ENCODE results near the gene CDC7. TPM values are rescaled to one million over a fixed set of nuclear protein-coding genes. Genes with fewer than 3 reads are reported as not detected.

The CDC7 gene
- total RNA-seq, 1 donor from 2014 or later, result 156 TPM

DNA sequence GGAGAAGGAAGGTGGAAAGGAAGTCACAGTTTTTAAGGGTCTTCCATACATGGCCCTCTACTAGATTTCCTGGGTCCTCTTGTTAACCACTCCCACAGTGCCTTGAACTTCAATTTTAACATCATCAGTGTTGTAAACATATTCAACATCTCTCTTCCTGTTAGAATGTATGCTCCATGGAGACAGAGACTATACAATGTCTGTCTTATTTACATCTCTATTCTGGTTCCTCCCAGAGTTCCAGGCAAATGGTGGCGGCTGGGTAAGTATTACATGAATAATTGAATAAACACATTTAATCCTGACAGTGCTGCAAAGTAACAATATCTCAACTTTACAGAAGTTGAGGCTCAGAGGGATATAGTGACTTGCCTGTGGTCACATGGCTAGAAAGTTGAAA lies 40.3 kb downstream of the CDC7 start:
- no peak for TF ChIP-seq EZH2 (IDR thresholded peaks at IDR 0.05)
- TF ChIP-seq EZH2phosphoT487 (IDR thresholded peaks at IDR 0.05), result no peak
- no peak for TF ChIP-seq CTCF (IDR thresholded peaks at IDR 0.05)

GRCh38 chr1:91541918-91542533 lies 41.4 kb downstream of the CDC7 start:
- no peaks in the 10 kb centered on the region for H3K36me3 Mint-ChIP-seq
- Histone ChIP-seq H3K9me3 (ENCODE audit: low read depth) (no peaks in the 10 kb centered on the region), H3K79me2 (ENCODE audit: low read depth) (no peaks in the 10 kb centered on the region), H4K20me1 (ENCODE audit: low read depth) (no peaks in the 10 kb centered on the region), H2AFZ (replicated peaks) (no peak overlapping the region), H3K27me3 (no peaks in the 10 kb centered on the region), H3F3A (ENCODE audit: low read depth) (no peaks in the 10 kb centered on the region), H3K27ac (no peak overlapping the region), H3K4me2 (no peak overlapping the region), H3K36me3 (no peaks in the 10 kb centered on the region), H3K4me1 (peaks cover 10% of the 10 kb centered on the region), H3K9ac (no peak overlapping the region), H3K4me3 (no peak overlapping the region)
- DNase-seq (ENCODE audit: low spot score), result no peak
- peaks cover 2% of the 10 kb centered on the region for H3K4me1 Mint-ChIP-seq
- no peak overlapping the region for H3K4me3 Mint-ChIP-seq
- no peak overlapping the region for H3K27ac Mint-ChIP-seq
- H3K9me3 Mint-ChIP-seq, result no peaks in the 10 kb centered on the region
- peaks cover 2% of the 10 kb centered on the region for H3K27me3 Mint-ChIP-seq (ENCODE audit: insufficient read depth, low read depth)
- TF ChIP-seq EZH2phosphoT487 (IDR thresholded peaks at IDR 0.05) (no peak), CTCF (IDR thresholded peaks at IDR 0.05) (no peak), EZH2 (IDR thresholded peaks at IDR 0.05) (no peak)

More for the DNA sequence above, 40.3 kb downstream of the CDC7 start:
- H3K4me1 ChIP-seq, result peaks cover 10% of the 10 kb centered on the region
- no peaks in the 10 kb centered on the region for H3K9me3 Mint-ChIP-seq
- peaks cover 2% of the 10 kb centered on the region for H3K4me1 Mint-ChIP-seq
- no peak for DNase-seq (ENCODE audit: low spot score)
- no peak overlapping the region for H3K4me3 ChIP-seq
- no peaks in the 10 kb centered on the region for H3K79me2 ChIP-seq (ENCODE audit: low read depth)
- H3K27ac ChIP-seq, result no peak overlapping the region
- no peaks in the 10 kb centered on the region for H3K36me3 ChIP-seq
- H3K4me3 Mint-ChIP-seq, result no peak overlapping the region
- H3F3A ChIP-seq (ENCODE audit: low read depth), result no peaks in the 10 kb centered on the region
- H3K9me3 ChIP-seq (ENCODE audit: low read depth), result no peaks in the 10 kb centered on the region
- H3K36me3 Mint-ChIP-seq, result no peaks in the 10 kb centered on the region
- H2AFZ ChIP-seq (replicated peaks), result no peak overlapping the region
- H3K27me3 Mint-ChIP-seq (ENCODE audit: insufficient read depth, low read depth), result peaks cover 3% of the 10 kb centered on the region
- H3K4me2 ChIP-seq, result no peak overlapping the region
- no peaks in the 10 kb centered on the region for H4K20me1 ChIP-seq (ENCODE audit: low read depth)
- no peaks in the 10 kb centered on the region for H3K27me3 ChIP-seq
- no peak overlapping the region for H3K9ac ChIP-seq
- H3K27ac Mint-ChIP-seq, result no peak overlapping the region

DNA sequence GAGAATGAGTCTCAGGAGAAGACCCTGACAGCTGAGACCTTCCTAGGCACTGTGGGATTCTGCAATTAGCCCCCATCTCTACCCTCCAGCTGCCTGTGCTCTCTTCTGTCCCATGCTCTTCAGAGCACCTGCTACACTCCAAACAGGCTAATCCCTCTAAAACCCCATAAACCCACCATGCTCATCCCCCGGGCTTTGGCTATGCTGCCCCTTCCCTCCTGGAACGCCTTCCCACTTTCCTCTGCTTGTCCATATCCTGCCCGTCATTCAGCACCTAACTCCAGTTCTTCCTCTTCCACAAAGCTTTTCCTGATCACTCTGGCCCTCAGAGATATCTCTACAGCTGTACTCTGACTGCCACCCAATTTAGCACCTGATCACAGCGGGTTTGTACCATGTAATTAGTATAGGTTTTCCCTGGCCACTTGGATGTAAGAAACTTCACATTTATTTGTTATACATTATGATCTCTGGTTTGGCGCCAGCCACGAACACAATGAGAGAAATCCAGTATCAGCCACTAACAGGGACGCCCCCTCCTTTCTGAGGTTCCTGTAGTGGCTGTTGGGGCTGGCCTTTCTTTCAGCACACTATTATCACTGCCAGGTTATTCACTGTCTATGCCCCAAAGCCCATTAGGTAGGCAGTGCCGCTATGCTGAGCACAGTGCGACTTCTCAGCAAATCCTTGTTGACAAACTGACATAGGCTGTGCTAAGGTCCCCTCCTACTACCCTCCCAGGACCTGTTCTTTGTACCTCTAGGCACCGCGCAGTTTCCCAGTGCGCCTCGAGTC lies 45.1 kb downstream of the CDC7 start:
- Histone ChIP-seq H2AFZ (replicated peaks) (no peak overlapping the region), H3K27ac (no peak overlapping the region), H4K20me1 (ENCODE audit: low read depth) (no peaks in the 10 kb centered on the region), H3K4me2 (no peak overlapping the region), H3K9ac (no peak overlapping the region), H3F3A (ENCODE audit: low read depth) (no peaks in the 10 kb centered on the region), H3K9me3 (ENCODE audit: low read depth) (peaks cover 2% of the 10 kb centered on the region), H3K4me1 (peaks cover 5% of the 10 kb centered on the region), H3K27me3 (no peaks in the 10 kb centered on the region), H3K4me3 (no peak overlapping the region), H3K36me3 (no peaks in the 10 kb centered on the region), H3K79me2 (ENCODE audit: low read depth) (no peaks in the 10 kb centered on the region)
- Mint-ChIP-seq H3K4me3 (no peak overlapping the region), H3K9me3 (peaks cover 4% of the 10 kb centered on the region), H3K27me3 (ENCODE audit: insufficient read depth, low read depth) (no peaks in the 10 kb centered on the region), H3K27ac (no peak overlapping the region), H3K36me3 (no peaks in the 10 kb centered on the region), H3K4me1 (no peaks in the 10 kb centered on the region)
- DNase-seq (ENCODE audit: low spot score), result no peak
- TF ChIP-seq EZH2 (IDR thresholded peaks at IDR 0.05) (no peak), CTCF (IDR thresholded peaks at IDR 0.05) (no peak), EZH2phosphoT487 (IDR thresholded peaks at IDR 0.05) (no peak)

Data from neural progenitor cell (in vitro differentiated cells).